Heart right ventricle (tissue), 16 donors: ENCODE measurements around the gene ARRDC2. TPM values are rescaled to one million over a fixed set of nuclear protein-coding genes. Genes with fewer than 3 reads are reported as not detected.

Experiments used
- ATAC-seq, 8 donors: fragments of 200-7000 bp; cut with Tn5 transposase; one replicate each; pipeline ENCODE4 v1.9.1; 2020; ENCODE audit warnings: mild to moderate bottlenecking in 8 of 8, moderate library complexity in 8 of 8, moderate number of reproducible peaks in 1 of 8
- DNase-seq, 2 donors: peaks; one replicate each; pipeline ENCODE4 v3.0.0-alpha.2; 2020
- H3K27ac ChIP-seq, 10 donors: fragments of 200-600 bp; sonication (generic) in 2 of 10; one replicate each; pipeline versions ENCODE4 v1.5.0 to v1.8.0; 2020 to 2022; ENCODE audit warnings: mild to moderate bottlenecking in 3 of 10
- H3K27me3 ChIP-seq, 7 donors: fragments of 200-600 bp; one replicate each; pipeline ENCODE4 v1.8.0; 2021 to 2022; ENCODE audit warnings: mild to moderate bottlenecking in 2 of 7
- H3K36me3 ChIP-seq, 9 donors: fragments of 200-600 bp; sonication (generic) in 1 of 9; one replicate each; pipeline versions ENCODE4 v1.5.0 to v1.8.0; 2020 to 2022; ENCODE audit warnings: mild to moderate bottlenecking in 2 of 9
- H3K4me1 ChIP-seq, 9 donors: fragments of 200-600 bp; sonication (generic) in 1 of 9; one replicate each; pipeline versions ENCODE4 v1.5.0 to v1.8.0; 2020 to 2022; ENCODE audit warnings: mild to moderate bottlenecking in 4 of 9
- H3K4me3 ChIP-seq, 10 donors: fragments of 200-600 bp; sonication (generic) in 2 of 10; one replicate each; pipeline versions ENCODE4 v1.5.0 to v1.8.0; 2020 to 2022; ENCODE audit warnings: mild to moderate bottlenecking in 7 of 10, moderate library complexity in 2 of 10
- H3K9me3 ChIP-seq, 11 donors: fragments of 200-600 bp in 10 of 11; sonication (generic) in 2 of 11; one replicate each; pipeline versions ENCODE4 v1.5.0 to v1.8.0; 2013 to 2022; ENCODE audit warnings: mild to moderate bottlenecking in 2 of 11, control low read depth in 1 of 11, moderate library complexity in 1 of 11
- WGBS, 2 donors: extraction: QIAGEN DNeasy Blood & Tissue Kit; methylation state at CpG; one replicate each; pipeline ENCODE4 v1.1.7; 2013; ENCODE audit warnings: inconsistent platforms in 1 of 2; 5-methylcytosine and 5-hydroxymethylcytosine counted together
- intact Hi-C, 10 donors: fragments of 100-400 bp; cut with DNase I; formaldehyde crosslinking; loops; one replicate each; pipeline versions ENCODE4 v1.11.1 to v1.14.2; 2022
- polyA plus RNA-seq, 2 donors: library from polyadenylated mRNA; stranded (reverse); fragments of 200-250 nt; gene quantifications; one replicate each; pipeline ENCODE4 v1.2.3, GENCODE V29; 2013
- total RNA-seq, 10 donors: library from RNA; stranded (reverse); fragmentation: NEBNext Ultra II Directional in 3 of 10; extraction: Animal tissue kit (Norgen Biotek cat#: 25700) in 3 of 10; gene quantifications; one replicate each; pipeline versions ENCODE4 v1.2.1 to v1.2.4, GENCODE V29; 2021 to 2023
- TF ChIP-seq, protein P1 (sequence below), 9 donors: fragments of 200-600 bp; sonication (generic) in 2 of 9; IDR thresholded peaks; one replicate each; pipeline versions ENCODE4 v1.5.0 to v1.8.0; 2021 to 2022; ENCODE audit warnings: antibody characterized with exemption in 9 of 9, mild to moderate bottlenecking in 5 of 9, moderate library complexity in 1 of 9
- donor health status: Arrhythmogenic right ventricular cardiomyopathy.
- donor health status: ischemic (EF 13 %, LVEDD 7.1; RV severe dilation, severe dysfunction).
- donor health status: healthy with polysubstance abuse.
- donor health status: DM: no; HTN: yes; CAD: no.
- donor health status: DM: no; HTN: no; CAD: no.
- donor health status: ischemic (EF 25% LVEDD 6.9; RV normal size, moderate dysfunction).
- donor health status: ischemic (EF 25% LVEDD 5.7; RV mildly dilated, moderate dysfunction).
- donor health status: healthy.
- donor health status: DM: yes; HTN: yes; CAD: no.
- donor health status: Ischemic cardiomyopathy.
- donor health status: ischemic (EF 35%, LVEDD 5.7; RV mildly dilated, moderate dysfunction).
- donor health status: nonischemic (EF 11% LVEDD 7.7; RV severe dilation, severe dysfunction).
- donor health status: DM: yes; HTN: yes; CAD: no.
- donor health status: PGD.
- donor health status: ischemic (EF 29% LVEDD 5.4; RV normal size, mild dysfunction).
- donor health status: nonischemic (EF 23%, LVEDD 6.1; RV moderate dilation, normal function).

Gene ARRDC2
- total and polyA plus RNA-seq, 12 donors: 4.8 to 45.5 (median 11.8) TPM

DNA sequence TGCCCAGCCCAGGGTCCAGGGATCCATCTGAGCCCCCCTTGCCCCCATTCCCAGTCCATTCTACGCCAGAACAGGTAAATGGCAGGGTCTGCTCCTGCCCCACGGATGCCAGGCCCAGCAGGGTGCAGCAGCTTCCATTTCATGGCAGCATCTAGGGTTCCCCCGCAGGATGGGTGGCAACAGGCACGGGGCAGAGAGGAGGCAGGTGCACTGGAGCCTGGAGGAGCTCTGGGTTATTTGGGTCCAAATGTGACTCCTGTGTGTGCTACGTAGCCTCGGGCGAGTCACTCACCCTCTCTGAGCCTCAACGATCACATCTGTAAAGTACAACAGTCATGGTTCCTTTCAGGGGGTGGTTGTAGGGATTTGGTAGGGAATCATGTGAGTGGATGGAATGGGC lies 51.3 kb downstream of the ARRDC2 start:
- DNase-seq: no peak
- ATAC-seq: no peak
- Histone ChIP-seq H3K36me3 (no peaks in the 10 kb centered on the region), H3K9me3 (no peaks in the 10 kb centered on the region), H3K27ac (no peak overlapping the region), H3K4me1 (peaks cover 6 to 16% (median 11%) of the 10 kb centered on the region in 9 donors), H3K27me3 (peaks cover 0 to 8% (median 0%) of the 10 kb centered on the region in 7 donors), H3K4me3 (no peak overlapping the region)
- TF ChIP-seq, protein P1, sequence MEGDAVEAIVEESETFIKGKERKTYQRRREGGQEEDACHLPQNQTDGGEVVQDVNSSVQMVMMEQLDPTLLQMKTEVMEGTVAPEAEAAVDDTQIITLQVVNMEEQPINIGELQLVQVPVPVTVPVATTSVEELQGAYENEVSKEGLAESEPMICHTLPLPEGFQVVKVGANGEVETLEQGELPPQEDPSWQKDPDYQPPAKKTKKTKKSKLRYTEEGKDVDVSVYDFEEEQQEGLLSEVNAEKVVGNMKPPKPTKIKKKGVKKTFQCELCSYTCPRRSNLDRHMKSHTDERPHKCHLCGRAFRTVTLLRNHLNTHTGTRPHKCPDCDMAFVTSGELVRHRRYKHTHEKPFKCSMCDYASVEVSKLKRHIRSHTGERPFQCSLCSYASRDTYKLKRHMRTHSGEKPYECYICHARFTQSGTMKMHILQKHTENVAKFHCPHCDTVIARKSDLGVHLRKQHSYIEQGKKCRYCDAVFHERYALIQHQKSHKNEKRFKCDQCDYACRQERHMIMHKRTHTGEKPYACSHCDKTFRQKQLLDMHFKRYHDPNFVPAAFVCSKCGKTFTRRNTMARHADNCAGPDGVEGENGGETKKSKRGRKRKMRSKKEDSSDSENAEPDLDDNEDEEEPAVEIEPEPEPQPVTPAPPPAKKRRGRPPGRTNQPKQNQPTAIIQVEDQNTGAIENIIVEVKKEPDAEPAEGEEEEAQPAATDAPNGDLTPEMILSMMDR (IDR thresholded peaks at IDR 0.05): no peak
- intact Hi-C loops: loop anchor here in 5 of 10 donors (2.0 to 10.0 kb wide), 5 partner anchors 50 to 124 kb away; partner anchors contain the start of genes ARRDC2 (in 1 of the 5) and CCDC124 (in 1 of the 5)
- WGBS, 2 donors: 60 to 66% methylated on average over 8 of the region's 8 CpGs

DNA sequence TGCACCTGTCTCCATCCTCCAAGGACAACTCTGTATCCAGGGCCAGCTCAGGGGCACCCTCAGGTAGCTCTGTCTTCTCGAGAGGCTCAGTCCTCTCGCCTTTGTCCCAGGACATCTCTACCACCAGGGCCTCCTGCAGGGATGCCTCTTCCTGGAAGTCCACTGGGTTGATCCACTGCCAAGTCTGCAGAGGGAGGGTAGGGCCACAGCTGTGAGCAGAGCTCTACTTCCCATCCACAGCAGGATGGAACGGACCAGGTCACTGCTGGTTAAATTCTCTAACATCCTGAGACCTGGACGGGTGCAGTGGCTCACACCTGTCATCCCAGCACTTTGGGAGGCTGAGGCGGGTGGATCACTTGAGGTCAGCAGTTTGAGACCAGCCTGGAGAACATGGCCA lies 51.9 kb downstream of the ARRDC2 start:
- peaks cover 0 to 8% (median 0%) of the 10 kb centered on the region in 7 donors for H3K27me3 ChIP-seq
- no peaks in the 10 kb centered on the region for H3K36me3 ChIP-seq
- TF ChIP-seq, protein P1 (IDR thresholded peaks at IDR 0.05): no peak
- no peak overlapping the region for H3K4me3 ChIP-seq
- WGBS, 2 donors: 69 to 70% methylated on average over 5 of the region's 5 CpGs
- ATAC-seq (no peak), DNase-seq (no peak)
- H3K27ac ChIP-seq: no peak overlapping the region
- H3K4me1 ChIP-seq: peaks cover 6 to 16% (median 11%) of the 10 kb centered on the region in 9 donors
- no peaks in the 10 kb centered on the region for H3K9me3 ChIP-seq
- intact Hi-C loops: loop anchor here in 7 of 10 donors (2.0 to 10.0 kb wide), 6 partner anchors 51 to 125 kb away; partner anchors contain the start of genes ARRDC2 (in 1 of the 7) and CCDC124 (in 1 of the 7)

DNA sequence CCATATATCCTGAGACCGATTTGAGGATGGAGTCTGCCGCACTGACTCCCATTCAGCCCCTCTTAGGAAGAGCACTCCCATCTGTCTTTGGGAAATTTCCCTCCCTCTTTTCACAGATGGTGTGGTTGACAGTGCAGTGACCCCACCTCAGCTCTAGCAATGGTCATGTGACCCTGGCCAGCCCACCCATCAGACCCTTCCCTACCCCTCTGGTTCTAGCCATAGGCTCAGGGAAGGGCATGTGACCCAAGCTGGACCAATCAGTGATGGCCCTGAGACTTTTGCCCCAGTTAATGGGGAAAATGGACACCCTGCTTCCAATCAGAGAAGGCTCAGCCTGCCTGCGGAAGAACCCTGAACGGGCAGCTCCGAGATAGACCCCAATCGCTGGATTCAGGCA lies 52.5 kb downstream of the ARRDC2 start:
- WGBS, 2 donors: 84 to 86% methylated on average over 6 of the region's 6 CpGs
- TF ChIP-seq, protein P1 (IDR thresholded peaks at IDR 0.05): no peak
- no peaks in the 10 kb centered on the region for H3K36me3 ChIP-seq
- H3K4me1 ChIP-seq: peaks cover 6 to 16% (median 11%) of the 10 kb centered on the region in 9 donors
- H3K9me3 ChIP-seq: no peaks in the 10 kb centered on the region
- DNase-seq (no peak), ATAC-seq (no peak)
- H3K27ac ChIP-seq: no peak overlapping the region
- no peak overlapping the region for H3K4me3 ChIP-seq
- H3K27me3 ChIP-seq: peaks cover 0 to 8% (median 0%) of the 10 kb centered on the region in 7 donors
- intact Hi-C loops: loop anchor here in 3 of 10 donors (5.0 to 10.0 kb wide), 2 partner anchors 116 to 118 kb away; no protein-coding TSS in a partner anchor

DNA sequence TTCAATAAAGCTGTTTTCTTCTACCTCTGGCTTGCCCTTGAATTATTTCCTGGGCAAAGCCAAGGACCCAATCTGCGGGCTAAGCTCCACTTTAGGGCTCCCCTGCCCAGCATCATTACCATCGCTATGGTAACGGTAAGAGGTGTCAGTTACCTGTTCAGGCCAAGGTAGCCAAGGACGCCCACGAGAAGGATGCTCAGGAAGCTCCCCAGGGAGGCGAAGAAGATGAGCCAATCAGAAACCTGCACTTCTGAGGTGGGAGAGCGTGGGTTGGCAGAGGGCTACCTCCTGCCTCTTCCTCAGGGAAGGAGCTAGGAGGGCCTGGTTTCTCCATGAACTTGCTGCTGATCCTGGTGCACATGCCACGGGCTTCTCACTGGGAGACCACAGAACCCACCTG lies 54.1 kb downstream of the ARRDC2 start:
- intact Hi-C loops: loop anchor here in 3 of 10 donors (5.0 to 10.0 kb wide), 2 partner anchors 117 to 120 kb away; no protein-coding TSS in a partner anchor
- peaks cover 0 to 8% (median 0%) of the 10 kb centered on the region in 7 donors for H3K27me3 ChIP-seq
- H3K4me1 ChIP-seq: peaks cover 6 to 16% (median 11%) of the 10 kb centered on the region in 9 donors
- no peak for DNase-seq
- H3K9me3 ChIP-seq: no peaks in the 10 kb centered on the region
- ATAC-seq: no peak
- no peaks in the 10 kb centered on the region for H3K36me3 ChIP-seq
- TF ChIP-seq, protein P1 (IDR thresholded peaks at IDR 0.05): no peak
- H3K27ac ChIP-seq: no peak overlapping the region
- H3K4me3 ChIP-seq: no peak overlapping the region
- 46 to 52% methylated on average over 8 of the region's 8 CpGs for WGBS, 2 donors
